Smooth muscle cell (in vitro differentiated cells): Measurements from ENCODE around the gene CLSTN1. TPM values are rescaled to one million over a fixed set of nuclear protein-coding genes. Genes with fewer than 3 reads are reported as not detected.

ENCODE experiments used
- DNase-seq: peaks from one replicate; lab custom pipeline; 2025; ENCODE audit not compliant: unreplicated experiment; lab: John Stamatoyannopoulos, UW
- H2AFZ ChIP-seq: fragments of 200-600 bp; sonication (generic); 2 replicates; pipeline ENCODE4 v1.6.0; 2016; ENCODE audit warnings: antibody characterized with exemption, low read depth, mild to moderate bottlenecking
- H3F3A ChIP-seq: fragments of 200-600 bp; sonication (generic); 2 replicates; pipeline ENCODE4 v1.6.0; 2017; ENCODE audit warnings: antibody characterized with exemption, low read depth
- H3K27ac ChIP-seq: fragments of 200-600 bp; sonication (generic); 2 replicates; pipeline ENCODE4 v1.5.1; 2016; ENCODE audit warnings: low read depth, mild to moderate bottlenecking
- H3K27me3 ChIP-seq: fragments of 200-600 bp; sonication (generic); 2 replicates; pipeline ENCODE4 v1.6.1; 2016; ENCODE audit warnings: low read depth, mild to moderate bottlenecking
- H3K36me3 ChIP-seq: fragments of 200-600 bp; sonication (generic); 2 replicates; pipeline ENCODE4 v1.5.1; 2016; ENCODE audit warnings: low read depth
- H3K4me1 ChIP-seq: fragments of 200-600 bp; sonication (generic); 2 replicates; pipeline ENCODE4 v1.5.1; 2016; ENCODE audit warnings: low read depth
- H3K4me2 ChIP-seq: fragments of 200-600 bp; sonication (generic); 2 replicates; pipeline ENCODE4 v1.6.0; 2016; ENCODE audit warnings: mild to moderate bottlenecking
- H3K4me3 ChIP-seq: fragments of 200-600 bp; sonication (generic); 2 replicates; pipeline ENCODE4 v1.5.1; 2016; ENCODE audit warnings: mild to moderate bottlenecking
- H3K79me2 ChIP-seq: fragments of 200-600 bp; sonication (generic); 2 replicates; pipeline ENCODE4 v1.6.0; 2016; ENCODE audit warnings: low read depth, mild to moderate bottlenecking
- H3K9ac ChIP-seq: fragments of 200-600 bp; sonication (generic); 2 replicates; pipeline ENCODE4 v1.6.0; 2016; ENCODE audit warnings: low read depth
- H3K9me3 ChIP-seq: fragments of 200-600 bp; sonication (generic); replicated peaks from 2 replicates; pipeline ENCODE4 v1.5.1; 2016; ENCODE audit warnings: low read depth
- H4K20me1 ChIP-seq: fragments of 200-600 bp; sonication (generic); 2 replicates; pipeline ENCODE4 v1.6.0; 2016; ENCODE audit warnings: low read depth
- CTCF ChIP-seq: fragments of 200-600 bp; sonication (generic); IDR thresholded peaks from 2 replicates; pipeline ENCODE4 v1.5.1; 2017; ENCODE audit warnings: borderline replicate concordance, mild to moderate bottlenecking, antibody characterized with exemption; ENCODE audit not compliant: insufficient read depth, poor library complexity, severe bottlenecking
- WGBS: methylation state at CpG from one replicate; pipeline ENCODE4 v1.1.7; 2016; ENCODE audit warnings: low lambda C conversion rate; 5-methylcytosine and 5-hydroxymethylcytosine counted together
- polyA plus RNA-seq: library from polyadenylated mRNA; unstranded; fragments of >200 nt; fragmentation: Nextera tagmentation; extraction: Ambion mirVana; gene quantifications from 2 replicates; pipeline ENCODE4 v1.2.1, GENCODE V29; 2016
- total RNA-seq: library from RNA; depleted of rRNA; stranded (reverse); fragments of >200 nt; gene quantifications from 2 replicates; pipeline ENCODE4 v1.2.3, GENCODE V29; 2014

CLSTN1 gene
- total and polyA plus RNA-seq, 2 experiments from 2014 or later = 51.3 to 83.5 TPM

DNA sequence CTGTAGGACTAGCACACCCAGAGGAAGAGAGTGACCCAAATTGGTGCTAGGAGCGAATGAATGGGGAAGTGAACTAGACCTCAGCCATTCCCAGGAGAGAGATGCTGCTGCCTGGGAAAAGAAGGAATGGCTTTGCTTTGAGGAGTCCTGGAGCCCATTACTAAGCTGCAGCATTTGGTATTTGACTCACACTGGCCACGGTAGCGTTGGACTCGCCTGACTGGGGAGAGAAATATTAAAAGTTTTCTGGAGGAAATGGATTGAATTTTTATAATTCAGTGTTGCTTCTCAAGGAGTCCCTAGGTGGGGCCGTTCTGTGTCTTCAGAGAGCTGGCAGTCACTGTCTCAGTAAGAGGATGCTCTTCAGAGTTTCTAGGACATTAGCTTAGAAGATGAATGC is 132.1 kb downstream of the CLSTN1 start:
- Histone ChIP-seq H3K27me3 (no peaks in the 10 kb centered on the region), H3K4me1 (peaks cover 28% of the 10 kb centered on the region), H3K36me3 (no peaks in the 10 kb centered on the region), H3F3A (peaks cover 11% of the 10 kb centered on the region), H3K4me3 (no peak overlapping the region), H3K9ac (no peak overlapping the region), H3K27ac (peak overlapping the region; percentile 47), H3K79me2 (no peaks in the 10 kb centered on the region), H4K20me1 (no peaks in the 10 kb centered on the region), H3K4me2 (peak overlapping the region; percentile 92), H2AFZ (no peak overlapping the region), H3K9me3 (no peaks in the 10 kb centered on the region)
- DNase-seq = no peak
- 75% methylated on average over 5 of the region's 5 CpGs for WGBS
- no peak for TF ChIP-seq CTCF

GRCh38 chr1:9691108-9691445 is 132.7 kb downstream of the CLSTN1 start:
- H3K4me1 ChIP-seq = peaks cover 28% of the 10 kb centered on the region
- no peaks in the 10 kb centered on the region for H4K20me1 ChIP-seq
- WGBS = 51% methylated on average over 6 of the region's 6 CpGs
- no peaks in the 10 kb centered on the region for H3K79me2 ChIP-seq
- no peak overlapping the region for H2AFZ ChIP-seq
- H3K27me3 ChIP-seq = no peaks in the 10 kb centered on the region
- DNase-seq = no peak
- peak overlapping the region; percentile 92 for H3K4me2 ChIP-seq
- H3K36me3 ChIP-seq = no peaks in the 10 kb centered on the region
- TF ChIP-seq CTCF = no peak
- H3K9ac ChIP-seq = no peak overlapping the region
- peak overlapping the region; percentile 47 for H3K27ac ChIP-seq
- H3K4me3 ChIP-seq = no peak overlapping the region
- peaks cover 11% of the 10 kb centered on the region for H3F3A ChIP-seq
- H3K9me3 ChIP-seq = no peaks in the 10 kb centered on the region

- peak overlapping the region; percentile 67 for H3K9ac ChIP-seq
- no peak for TF ChIP-seq CTCF
- no peaks in the 10 kb centered on the region for H4K20me1 ChIP-seq
- peak overlapping the region; percentile 92 for H3K4me2 ChIP-seq
- peaks cover 28% of the 10 kb centered on the region for H3K4me1 ChIP-seq
- no peaks in the 10 kb centered on the region for H3K9me3 ChIP-seq
- H3K79me2 ChIP-seq = no peaks in the 10 kb centered on the region
- H2AFZ ChIP-seq = peak overlapping the region; percentile 83
- 47% methylated on average over 14 of the region's 14 CpGs for WGBS
- peak overlapping the region; percentile 47 for H3K27ac ChIP-seq
- no peaks in the 10 kb centered on the region for H3K36me3 ChIP-seq
- H3F3A ChIP-seq = peaks cover 11% of the 10 kb centered on the region
- no peak for DNase-seq
- H3K27me3 ChIP-seq = no peaks in the 10 kb centered on the region
- H3K4me3 ChIP-seq = peak overlapping the region; percentile 64
Measured at GRCh38 chr1:9690440-9691107, 133.2 kb downstream of the CLSTN1 start.

DNA sequence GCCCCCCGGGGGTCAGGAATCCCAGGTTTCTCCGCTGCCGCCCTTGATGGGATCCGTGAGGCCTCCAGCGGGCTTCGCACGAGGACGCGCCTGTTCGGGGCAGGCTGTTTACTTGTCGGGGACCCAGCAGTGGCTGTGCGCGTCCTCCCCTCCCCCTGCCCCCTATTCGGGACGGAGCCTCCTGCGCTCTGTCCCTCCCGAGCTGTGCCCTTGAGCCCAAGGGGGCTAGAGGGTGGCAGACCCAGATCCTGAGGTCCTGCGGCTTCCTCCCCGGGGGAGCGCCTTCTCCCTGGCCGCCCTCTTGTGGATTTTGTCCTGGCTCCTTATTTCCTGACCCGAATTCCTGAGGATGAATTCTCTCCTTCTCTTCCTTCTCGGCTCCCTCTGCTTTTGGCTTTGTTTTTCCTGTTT is 133.8 kb downstream of the CLSTN1 start:
- peak; percentile 8 for DNase-seq
- Histone ChIP-seq H3K4me2 (peak overlapping the region; percentile 92), H3K9ac (peak overlapping the region; percentile 67), H2AFZ (peak overlapping the region; percentile 83), H3F3A (peaks cover 11% of the 10 kb centered on the region), H3K36me3 (no peaks in the 10 kb centered on the region), H3K79me2 (no peaks in the 10 kb centered on the region), H3K27ac (peak overlapping the region; percentile 47), H3K4me3 (peak overlapping the region; percentile 64), H3K27me3 (no peaks in the 10 kb centered on the region), H3K9me3 (no peaks in the 10 kb centered on the region), H4K20me1 (no peaks in the 10 kb centered on the region), H3K4me1 (peaks cover 28% of the 10 kb centered on the region)
- under 1% methylated on average over 17 of the region's 23 CpGs for WGBS
- no peak for TF ChIP-seq CTCF
